SK-N-SH treated with all-trans-retinoic acid at 6 μM for 48 hours (cell line): ENCODE data around the gene NANP.
"Not testable (repeated sequence)": the region's sequence is repeated elsewhere in the genome, so short reads cannot be mapped to it uniquely, and the experiment has no call there.

ENCODE experiments used
- ATAC-seq: fragments of 200-7000 bp; cut with Tn5 transposase; 3 replicates; pipeline ENCODE4 v1.9.1; 2020; ENCODE audit warnings: mild to moderate bottlenecking, moderate library complexity
- ARNTL ChIP-seq: fragments of 450-650 bp; formaldehyde crosslinking; IDR thresholded peaks from 2 replicates; pipeline ENCODE4 v1.5.0; 2020; ENCODE audit warnings: low read depth, mild to moderate bottlenecking, moderate library complexity, borderline replicate concordance
- BACH2 ChIP-seq: fragments of 250-450 bp; sonication (Bioruptor Pico); IDR thresholded peaks from 2 replicates; pipeline ENCODE4 v1.9.0; 2021; ENCODE audit warnings: mild to moderate bottlenecking, borderline replicate concordance
- CSDC2 ChIP-seq: fragments of 250-450 bp; sonication (Bioruptor Pico); IDR thresholded peaks from 2 replicates; pipeline ENCODE4 v1.5.0; 2020; ENCODE audit warnings: mild to moderate bottlenecking, moderate library complexity
- ESRRG ChIP-seq: fragments of 250-450 bp; sonication (Bioruptor Pico); IDR thresholded peaks from 2 replicates; pipeline ENCODE4 v1.6.1; 2021; ENCODE audit warnings: mild to moderate bottlenecking
- GLIS3 ChIP-seq: fragments of 250-450 bp; sonication (Bioruptor Pico); IDR thresholded peaks from 2 replicates; pipeline ENCODE4 v1.5.0; 2020; ENCODE audit warnings: mild to moderate bottlenecking, moderate library complexity
- ISL1 ChIP-seq: fragments of 250-450 bp; sonication (Bioruptor Pico); IDR thresholded peaks from 2 replicates; pipeline ENCODE4 v2.1.2; 2022; ENCODE audit warnings: mild to moderate bottlenecking, moderate library complexity
- OSR1 ChIP-seq: fragments of 250-450 bp; sonication (Bioruptor Pico); IDR thresholded peaks from 2 replicates; pipeline ENCODE4 v1.8.0; 2022; ENCODE audit warnings: moderate library complexity, mild to moderate bottlenecking, inconsistent platforms
- PPARA ChIP-seq: fragments of 250-450 bp; sonication (Bioruptor Pico); IDR thresholded peaks from 2 replicates; pipeline ENCODE4 v1.5.0; 2020; ENCODE audit warnings: mild to moderate bottlenecking, borderline replicate concordance
- RARB ChIP-seq: fragments of 250-450 bp; sonication (Bioruptor Pico); IDR thresholded peaks from 2 replicates; pipeline ENCODE4 v1.8.0; 2021; ENCODE audit warnings: mild to moderate bottlenecking, moderate library complexity
- SNAI2 ChIP-seq: fragments of 250-450 bp; sonication (Bioruptor Pico); IDR thresholded peaks from 2 replicates; pipeline ENCODE4 v1.5.0; 2020; ENCODE audit warnings: mild to moderate bottlenecking, moderate library complexity
- TCF4 ChIP-seq: fragments of 250-450 bp; sonication (Bioruptor Pico); IDR thresholded peaks from 2 replicates; pipeline ENCODE4 v1.8.0; 2021; ENCODE audit warnings: mild to moderate bottlenecking, moderate library complexity, borderline replicate concordance
- ZC3H10 ChIP-seq: fragments of 250-450 bp; sonication (Bioruptor Pico); IDR thresholded peaks from 2 replicates; pipeline ENCODE4 v1.5.1; 2021; ENCODE audit warnings: mild to moderate bottlenecking, moderate library complexity
- ZFP3 ChIP-seq: fragments of 250-450 bp; sonication (Bioruptor Pico); IDR thresholded peaks from 2 replicates; pipeline ENCODE4 v1.5.0; 2020; ENCODE audit warnings: mild to moderate bottlenecking, moderate library complexity
- ZFP30 ChIP-seq: fragments of 450-650 bp; formaldehyde crosslinking; IDR thresholded peaks from 2 replicates; pipeline ENCODE4 v1.5.0; 2022; ENCODE audit warnings: mild to moderate bottlenecking, moderate library complexity
- ZNF565 ChIP-seq: fragments of 450-650 bp; formaldehyde crosslinking; conservative IDR thresholded peaks from 2 replicates; pipeline ENCODE4 v1.5.0; 2020; ENCODE audit warnings: low read depth, mild to moderate bottlenecking, moderate library complexity
- ZNF70 ChIP-seq: fragments of 450-650 bp; formaldehyde crosslinking; IDR thresholded peaks from 2 replicates; pipeline ENCODE4 v1.5.0; 2020; ENCODE audit warnings: mild to moderate bottlenecking, moderate library complexity
- ZNF8 ChIP-seq: fragments of 450-650 bp; formaldehyde crosslinking; IDR thresholded peaks from 2 replicates; pipeline ENCODE4 v1.5.0; 2020; ENCODE audit warnings: mild to moderate bottlenecking, moderate library complexity
- TF ChIP-seq, protein P1 (sequence below): fragments of 250-450 bp; sonication (Bioruptor Pico); IDR thresholded peaks from 2 replicates; pipeline ENCODE4 v1.5.1; 2020; ENCODE audit warnings: low read depth, mild to moderate bottlenecking, moderate library complexity
- TF ChIP-seq, protein P2 (sequence below): fragments of 250-450 bp; sonication (Bioruptor Pico); IDR thresholded peaks from 2 replicates; pipeline ENCODE4 v1.8.0; 2021; ENCODE audit warnings: low read depth, mild to moderate bottlenecking, moderate library complexity, borderline replicate concordance
- TF ChIP-seq, protein P3 (sequence below): fragments of 250-450 bp; sonication (Bioruptor Pico); IDR thresholded peaks from 2 replicates; pipeline ENCODE4 v1.5.1; 2021; ENCODE audit warnings: mild to moderate bottlenecking, moderate library complexity
- TF ChIP-seq, protein P4 (sequence below): fragments of 250-450 bp; sonication (Bioruptor Pico); IDR thresholded peaks from 2 replicates; pipeline ENCODE4 v1.8.0; 2020; ENCODE audit warnings: mild to moderate bottlenecking, moderate library complexity, borderline replicate concordance
- TF ChIP-seq, protein P5 (sequence below): fragments of 250-450 bp; sonication (Bioruptor Pico); IDR thresholded peaks from 2 replicates; pipeline ENCODE4 v1.5.0; 2020; ENCODE audit warnings: mild to moderate bottlenecking, moderate library complexity

The NANP gene

DNA sequence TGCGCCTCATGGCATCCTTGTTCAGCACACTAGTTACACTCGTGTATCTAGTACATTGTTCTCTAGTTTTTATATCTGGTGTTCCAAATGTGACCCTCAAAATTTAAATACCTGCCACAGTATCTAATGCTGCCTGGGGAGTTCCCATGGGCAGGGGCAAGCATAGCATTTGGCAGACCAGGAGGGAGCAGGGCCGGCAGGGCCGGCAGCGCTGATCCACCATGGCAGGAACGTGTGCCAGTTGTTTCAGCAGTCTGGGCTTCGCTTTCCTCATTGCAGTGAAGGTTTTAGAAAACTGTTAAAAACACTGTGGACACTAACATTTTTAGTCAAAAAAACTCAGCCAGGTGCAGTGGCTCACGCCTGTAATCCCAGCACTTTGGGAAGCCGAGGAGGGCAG lies 19.2 kb downstream of the NANP start:
- ATAC-seq, result no peak
- TF ChIP-seq, protein P1, sequence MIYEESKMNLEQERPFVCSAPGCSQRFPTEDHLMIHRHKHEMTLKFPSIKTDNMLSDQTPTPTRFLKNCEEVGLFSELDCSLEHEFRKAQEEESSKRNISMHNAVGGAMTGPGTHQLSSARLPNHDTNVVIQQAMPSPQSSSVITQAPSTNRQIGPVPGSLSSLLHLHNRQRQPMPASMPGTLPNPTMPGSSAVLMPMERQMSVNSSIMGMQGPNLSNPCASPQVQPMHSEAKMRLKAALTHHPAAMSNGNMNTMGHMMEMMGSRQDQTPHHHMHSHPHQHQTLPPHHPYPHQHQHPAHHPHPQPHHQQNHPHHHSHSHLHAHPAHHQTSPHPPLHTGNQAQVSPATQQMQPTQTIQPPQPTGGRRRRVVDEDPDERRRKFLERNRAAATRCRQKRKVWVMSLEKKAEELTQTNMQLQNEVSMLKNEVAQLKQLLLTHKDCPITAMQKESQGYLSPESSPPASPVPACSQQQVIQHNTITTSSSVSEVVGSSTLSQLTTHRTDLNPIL (CRISPR knock-in tag), result no peak
- TF ChIP-seq ZNF565 (CRISPR knock-in tag), result no peak
- no peak for TF ChIP-seq ISL1 (CRISPR knock-in tag)
- no peak for TF ChIP-seq PPARA (CRISPR knock-in tag)
- TF ChIP-seq GLIS3 (CRISPR knock-in tag), result no peak
- TF ChIP-seq, protein P2, sequence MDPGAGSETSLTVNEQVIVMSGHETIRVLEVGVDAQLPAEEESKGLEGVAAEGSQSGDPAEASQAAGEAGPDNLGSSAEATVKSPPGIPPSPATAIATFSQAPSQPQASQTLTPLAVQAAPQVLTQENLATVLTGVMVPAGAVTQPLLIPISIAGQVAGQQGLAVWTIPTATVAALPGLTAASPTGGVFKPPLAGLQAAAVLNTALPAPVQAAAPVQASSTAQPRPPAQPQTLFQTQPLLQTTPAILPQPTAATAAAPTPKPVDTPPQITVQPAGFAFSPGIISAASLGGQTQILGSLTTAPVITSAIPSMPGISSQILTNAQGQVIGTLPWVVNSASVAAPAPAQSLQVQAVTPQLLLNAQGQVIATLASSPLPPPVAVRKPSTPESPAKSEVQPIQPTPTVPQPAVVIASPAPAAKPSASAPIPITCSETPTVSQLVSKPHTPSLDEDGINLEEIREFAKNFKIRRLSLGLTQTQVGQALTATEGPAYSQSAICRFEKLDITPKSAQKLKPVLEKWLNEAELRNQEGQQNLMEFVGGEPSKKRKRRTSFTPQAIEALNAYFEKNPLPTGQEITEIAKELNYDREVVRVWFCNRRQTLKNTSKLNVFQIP, result no peak
- no peak for TF ChIP-seq ZNF8
- no peak for TF ChIP-seq ZFP3 (CRISPR knock-in tag)
- TF ChIP-seq TCF4 (CRISPR knock-in tag), result no peak
- no peak for TF ChIP-seq BACH2 (CRISPR knock-in tag)
- TF ChIP-seq ZC3H10 (CRISPR knock-in tag), result no peak
- TF ChIP-seq OSR1, result no peak
- no peak for TF ChIP-seq ZFP30
- TF ChIP-seq ARNTL (CRISPR knock-in tag), result no peak
- no peak for TF ChIP-seq ZNF70 (CRISPR knock-in tag)
- TF ChIP-seq, protein P3, sequence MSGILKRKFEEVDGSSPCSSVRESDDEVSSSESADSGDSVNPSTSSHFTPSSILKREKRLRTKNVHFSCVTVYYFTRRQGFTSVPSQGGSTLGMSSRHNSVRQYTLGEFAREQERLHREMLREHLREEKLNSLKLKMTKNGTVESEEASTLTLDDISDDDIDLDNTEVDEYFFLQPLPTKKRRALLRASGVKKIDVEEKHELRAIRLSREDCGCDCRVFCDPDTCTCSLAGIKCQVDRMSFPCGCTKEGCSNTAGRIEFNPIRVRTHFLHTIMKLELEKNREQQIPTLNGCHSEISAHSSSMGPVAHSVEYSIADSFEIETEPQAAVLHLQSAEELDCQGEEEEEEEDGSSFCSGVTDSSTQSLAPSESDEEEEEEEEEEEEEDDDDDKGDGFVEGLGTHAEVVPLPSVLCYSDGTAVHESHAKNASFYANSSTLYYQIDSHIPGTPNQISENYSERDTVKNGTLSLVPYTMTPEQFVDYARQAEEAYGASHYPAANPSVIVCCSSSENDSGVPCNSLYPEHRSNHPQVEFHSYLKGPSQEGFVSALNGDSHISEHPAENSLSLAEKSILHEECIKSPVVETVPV, result no peak
- TF ChIP-seq SNAI2 (CRISPR knock-in tag), result no peak
- TF ChIP-seq RARB, result no peak
- TF ChIP-seq, protein P4, sequence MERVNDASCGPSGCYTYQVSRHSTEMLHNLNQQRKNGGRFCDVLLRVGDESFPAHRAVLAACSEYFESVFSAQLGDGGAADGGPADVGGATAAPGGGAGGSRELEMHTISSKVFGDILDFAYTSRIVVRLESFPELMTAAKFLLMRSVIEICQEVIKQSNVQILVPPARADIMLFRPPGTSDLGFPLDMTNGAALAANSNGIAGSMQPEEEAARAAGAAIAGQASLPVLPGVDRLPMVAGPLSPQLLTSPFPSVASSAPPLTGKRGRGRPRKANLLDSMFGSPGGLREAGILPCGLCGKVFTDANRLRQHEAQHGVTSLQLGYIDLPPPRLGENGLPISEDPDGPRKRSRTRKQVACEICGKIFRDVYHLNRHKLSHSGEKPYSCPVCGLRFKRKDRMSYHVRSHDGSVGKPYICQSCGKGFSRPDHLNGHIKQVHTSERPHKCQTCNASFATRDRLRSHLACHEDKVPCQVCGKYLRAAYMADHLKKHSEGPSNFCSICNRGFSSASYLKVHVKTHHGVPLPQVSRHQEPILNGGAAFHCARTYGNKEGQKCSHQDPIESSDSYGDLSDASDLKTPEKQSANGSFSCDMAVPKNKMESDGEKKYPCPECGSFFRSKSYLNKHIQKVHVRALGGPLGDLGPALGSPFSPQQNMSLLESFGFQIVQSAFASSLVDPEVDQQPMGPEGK, result no peak
- TF ChIP-seq ESRRG (CRISPR knock-in tag), result no peak

DNA sequence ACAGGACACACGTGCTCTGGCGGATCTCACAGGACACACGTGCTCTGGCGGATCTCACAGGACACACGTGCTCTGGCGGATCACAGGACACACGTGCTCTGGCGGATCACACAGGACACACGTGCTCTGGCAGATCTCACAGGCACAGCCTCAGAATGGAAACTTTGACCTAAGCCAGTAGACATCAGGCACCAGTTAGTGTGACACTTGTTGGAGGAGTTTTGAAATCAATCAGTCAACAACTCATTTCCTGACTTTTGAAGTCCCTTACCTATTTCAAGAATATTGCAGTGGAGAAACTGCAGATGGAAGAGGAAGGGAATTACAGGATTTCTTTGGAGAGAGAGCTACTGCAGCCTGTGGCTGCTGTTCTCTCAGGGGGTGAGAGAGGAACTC lies 20.9 kb downstream of the NANP start:
- ATAC-seq, result not testable (repeated sequence)

DNA sequence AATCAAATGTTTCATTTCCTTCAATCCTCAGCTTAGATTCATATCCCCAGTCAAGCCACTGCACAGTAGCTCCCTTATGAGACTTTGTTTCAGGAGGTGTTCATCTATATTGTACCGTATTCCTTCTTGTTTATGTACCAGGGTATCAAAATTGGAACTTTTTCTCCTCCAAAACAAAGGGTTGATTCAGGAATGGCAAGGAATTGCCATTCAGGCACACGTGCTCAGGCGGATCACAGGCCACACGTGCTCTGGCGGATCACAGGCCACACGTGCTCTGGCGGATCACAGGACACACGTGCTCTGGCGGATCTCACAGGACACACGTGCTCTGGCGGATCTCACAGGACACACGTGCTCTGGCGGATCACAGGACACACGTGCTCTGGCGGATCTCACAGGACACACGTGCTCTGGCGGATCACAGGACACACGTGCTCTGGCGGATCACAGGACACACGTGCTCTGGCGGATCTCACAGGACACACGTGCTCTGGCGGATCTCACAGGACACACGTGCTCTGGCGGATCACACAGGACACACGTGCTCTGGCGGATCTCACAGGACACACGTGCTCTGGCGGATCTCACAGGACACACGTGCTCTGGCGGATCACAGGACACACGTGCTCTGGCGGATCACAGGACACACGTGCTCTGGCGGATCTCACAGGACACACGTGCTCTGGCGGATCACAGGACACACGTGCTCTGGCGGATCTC lies 21.5 kb downstream of the NANP start:
- ATAC-seq, result not testable (repeated sequence)

DNA sequence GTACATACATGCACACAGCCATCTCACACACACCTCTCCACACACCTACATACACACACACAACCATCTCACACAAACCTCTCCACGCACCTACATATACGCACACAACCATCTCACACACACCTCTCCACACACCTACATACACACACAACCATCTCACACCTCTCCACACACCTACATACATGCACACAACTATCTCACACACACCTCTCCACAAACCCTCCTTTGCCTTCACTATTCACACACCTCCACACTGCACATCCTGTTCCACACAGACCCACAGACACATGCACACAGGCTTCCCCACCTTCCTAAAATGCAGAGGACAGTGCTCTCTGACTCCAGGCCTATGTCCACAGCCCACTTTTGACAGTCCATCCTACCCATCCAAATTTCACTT lies 22.2 kb downstream of the NANP start:
- ATAC-seq, result no peak
- TF ChIP-seq, protein P4, result no peak
- TF ChIP-seq RARB (no peak), ARNTL (CRISPR knock-in tag) (no peak), GLIS3 (CRISPR knock-in tag) (no peak), SNAI2 (CRISPR knock-in tag) (no peak), ISL1 (CRISPR knock-in tag) (no peak), ZNF565 (CRISPR knock-in tag) (no peak), ZC3H10 (CRISPR knock-in tag) (no peak), ZFP3 (CRISPR knock-in tag) (no peak), CSDC2 (no peak), TCF4 (CRISPR knock-in tag) (no peak)
- TF ChIP-seq, protein P2, result no peak
- TF ChIP-seq, protein P5, sequence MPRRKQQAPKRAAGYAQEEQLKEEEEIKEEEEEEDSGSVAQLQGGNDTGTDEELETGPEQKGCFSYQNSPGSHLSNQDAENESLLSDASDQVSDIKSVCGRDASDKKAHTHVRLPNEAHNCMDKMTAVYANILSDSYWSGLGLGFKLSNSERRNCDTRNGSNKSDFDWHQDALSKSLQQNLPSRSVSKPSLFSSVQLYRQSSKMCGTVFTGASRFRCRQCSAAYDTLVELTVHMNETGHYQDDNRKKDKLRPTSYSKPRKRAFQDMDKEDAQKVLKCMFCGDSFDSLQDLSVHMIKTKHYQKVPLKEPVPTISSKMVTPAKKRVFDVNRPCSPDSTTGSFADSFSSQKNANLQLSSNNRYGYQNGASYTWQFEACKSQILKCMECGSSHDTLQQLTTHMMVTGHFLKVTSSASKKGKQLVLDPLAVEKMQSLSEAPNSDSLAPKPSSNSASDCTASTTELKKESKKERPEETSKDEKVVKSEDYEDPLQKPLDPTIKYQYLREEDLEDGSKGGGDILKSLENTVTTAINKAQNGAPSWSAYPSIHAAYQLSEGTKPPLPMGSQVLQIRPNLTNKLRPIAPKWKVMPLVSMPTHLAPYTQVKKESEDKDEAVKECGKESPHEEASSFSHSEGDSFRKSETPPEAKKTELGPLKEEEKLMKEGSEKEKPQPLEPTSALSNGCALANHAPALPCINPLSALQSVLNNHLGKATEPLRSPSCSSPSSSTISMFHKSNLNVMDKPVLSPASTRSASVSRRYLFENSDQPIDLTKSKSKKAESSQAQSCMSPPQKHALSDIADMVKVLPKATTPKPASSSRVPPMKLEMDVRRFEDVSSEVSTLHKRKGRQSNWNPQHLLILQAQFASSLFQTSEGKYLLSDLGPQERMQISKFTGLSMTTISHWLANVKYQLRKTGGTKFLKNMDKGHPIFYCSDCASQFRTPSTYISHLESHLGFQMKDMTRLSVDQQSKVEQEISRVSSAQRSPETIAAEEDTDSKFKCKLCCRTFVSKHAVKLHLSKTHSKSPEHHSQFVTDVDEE (CRISPR knock-in tag), result no peak
- TF ChIP-seq, protein P1 (CRISPR knock-in tag), result no peak
